Fibroblast of lung (primary cell): ENCODE data around the gene SERPINE2. TPM values are rescaled to one million over a fixed set of nuclear protein-coding genes. Genes with fewer than 3 reads are reported as not detected.
A peak's percentile ranks its signal among the peaks of the same experiment; 100 is the strongest.

Experiments
- DNase-seq, 2 donors: peaks; one replicate each; pipeline versions ENCODE4 v3.0.0 to v3.0.0-alpha.2; 2010; ENCODE audit warnings: low read depth in 2 of 2
- H2AFZ ChIP-seq: 2 replicates; pipeline ENCODE4 v1.5.1; 2012; ENCODE audit warnings: low read length, control low read depth, inconsistent platforms
- H3K27ac ChIP-seq: 2 replicates; pipeline ENCODE4 v1.5.1; 2011; ENCODE audit warnings: low read length, control low read depth; ENCODE audit not compliant: insufficient read depth
- H3K27me3 ChIP-seq: 2 replicates; pipeline ENCODE4 v1.5.1; 2011; ENCODE audit warnings: mild to moderate bottlenecking, low read length; ENCODE audit not compliant: control insufficient read depth, insufficient read depth
- H3K36me3 ChIP-seq: 2 replicates; pipeline ENCODE4 v1.5.1; 2011; ENCODE audit warnings: low read length; ENCODE audit not compliant: control insufficient read depth, insufficient read depth
- H3K4me1 ChIP-seq: 2 replicates; pipeline ENCODE4 v1.5.1; 2011; ENCODE audit warnings: low read length; ENCODE audit not compliant: control insufficient read depth, insufficient read depth; ENCODE audit errors: extremely low read depth
- H3K4me2 ChIP-seq: 2 replicates; pipeline ENCODE4 v1.5.1; 2011; ENCODE audit warnings: low read length, control low read depth; ENCODE audit not compliant: insufficient read depth; ENCODE audit errors: extremely low read depth
- H3K4me3 ChIP-seq, 4 experiments: fragments of 200-600 bp in 1 of 4; sonication (generic) in 1 of 4; replicated peaks in 1 of 4; 2 replicates each; pipeline ENCODE4 v1.5.1; 2011 to 2016; ENCODE audit warnings: low read length in 4 of 4, low read depth in 3 of 4, mild to moderate bottlenecking in 3 of 4, control low read depth in 2 of 4, inconsistent platforms in 1 of 4, mixed read lengths in 1 of 4; ENCODE audit not compliant: insufficient read depth in 1 of 4; ENCODE audit errors: control extremely low read depth in 1 of 4
- H3K79me2 ChIP-seq: 2 replicates; pipeline ENCODE4 v1.5.1; 2012; ENCODE audit warnings: mild to moderate bottlenecking, low read length, inconsistent platforms; ENCODE audit not compliant: control insufficient read depth, insufficient read depth
- H3K9ac ChIP-seq: 2 replicates; pipeline ENCODE4 v1.5.1; 2011; ENCODE audit warnings: mild to moderate bottlenecking, low read length, control low read depth; ENCODE audit not compliant: insufficient read depth
- H3K9me3 ChIP-seq: 2 replicates; pipeline ENCODE4 v1.5.1; 2012; ENCODE audit warnings: low read depth, low read length; ENCODE audit not compliant: control insufficient read depth, insufficient read depth
- H4K20me1 ChIP-seq: 2 replicates; pipeline ENCODE4 v1.5.1; 2011; ENCODE audit warnings: low read length; ENCODE audit not compliant: control insufficient read depth, insufficient read depth; ENCODE audit errors: extremely low read depth
- CTCF ChIP-seq, 2 donors: IDR thresholded peaks in 1 of 2; conservative IDR thresholded peaks in 1 of 2; 1 replicate in 1 of 2; 2 replicates in 1 of 2; pipeline ENCODE4 v1.5.1; 2011 to 2012; ENCODE audit warnings: low read length in 2 of 2, control low read depth in 1 of 2, inconsistent platforms in 1 of 2, low read depth in 1 of 2, mild to moderate bottlenecking in 1 of 2
- EZH2 ChIP-seq: IDR thresholded peaks from 2 replicates; pipeline ENCODE4 v1.5.1; 2012; ENCODE audit warnings: low read length, control low read depth, mild to moderate bottlenecking; ENCODE audit errors: missing control alignments
- polyA plus RNA-seq, 2 donors: library from polyadenylated mRNA; depleted of rRNA in 1 of 2; stranded (reverse) in 1 of 2; unstranded in 1 of 2; fragments of >200 nt; gene quantifications; 2 replicates each; pipeline ENCODE4 v1.2.1, GENCODE V29; 2011 to 2012; ENCODE audit warnings: missing spikeins in 1 of 2
- total RNA-seq: library from RNA; depleted of rRNA; stranded (reverse); fragments of >200 nt; gene quantifications from 2 replicates; pipeline ENCODE4 v1.2.1, GENCODE V29; 2014

SERPINE2 gene
- total and polyA plus RNA-seq, 2 donors (not counting 1 experiment from before 2014, with no cell fraction given) = 77.9 to 149 TPM

DNA sequence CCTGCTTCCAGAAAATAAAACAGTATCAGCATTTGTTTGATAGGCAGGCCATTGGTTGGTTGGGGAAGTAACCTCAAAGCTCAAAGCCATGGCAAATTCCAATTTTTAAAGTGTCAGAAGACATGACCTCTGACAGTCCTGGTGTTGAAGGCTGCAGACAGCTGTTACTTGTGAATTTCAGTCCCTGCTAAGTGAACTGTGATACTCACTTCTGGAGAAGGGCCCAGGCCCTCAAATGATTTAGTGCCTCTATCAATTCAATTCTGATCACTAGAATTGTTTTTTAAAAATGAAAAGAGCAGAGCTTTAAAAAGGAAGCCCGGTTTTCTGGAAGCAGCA, 58.7 kb downstream of the SERPINE2 start:
- DNase-seq = no peak
- no peaks in the 10 kb centered on the region for H3K36me3 ChIP-seq

DNA sequence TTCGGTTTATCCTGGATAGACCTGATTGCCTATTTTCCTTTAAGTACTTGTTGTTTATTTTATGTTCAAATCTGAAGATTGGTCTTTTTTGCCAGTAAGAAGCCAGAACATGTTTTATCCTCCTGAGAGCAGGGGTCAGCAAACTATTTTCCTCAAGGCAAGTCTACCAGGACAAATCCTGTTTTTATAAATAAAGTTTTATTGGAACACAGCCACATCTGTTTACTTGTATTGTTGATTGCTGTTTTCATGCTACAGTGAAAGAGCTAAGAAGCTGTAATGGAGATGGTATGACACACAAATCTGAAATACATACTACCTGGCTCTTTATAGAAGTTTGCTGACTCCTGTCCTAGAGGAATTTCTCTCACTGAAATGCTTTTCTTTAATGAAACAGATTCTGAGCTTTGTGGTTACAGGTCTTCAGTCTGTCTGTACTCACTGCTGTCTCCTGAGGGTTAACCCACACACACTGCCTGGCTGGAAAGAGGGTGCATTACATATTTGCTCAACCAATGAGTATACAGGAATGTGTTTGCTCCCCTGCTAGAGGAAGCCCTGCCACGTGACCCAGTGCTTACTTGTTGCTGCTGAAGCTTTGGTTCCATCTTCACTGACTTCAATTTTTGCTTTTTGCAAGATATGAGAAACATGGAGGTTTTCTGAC, 59.2 kb downstream of the SERPINE2 start:
- Histone ChIP-seq H3K9ac (no peak overlapping the region), H3K4me3 (no peak overlapping the region), H4K20me1 (no peaks in the 10 kb centered on the region), H3K4me1 (no peaks in the 10 kb centered on the region), H3K36me3 (no peaks in the 10 kb centered on the region), H3K4me2 (no peak overlapping the region), H3K79me2 (no peaks in the 10 kb centered on the region), H2AFZ (no peak overlapping the region), H3K27me3 (no peaks in the 10 kb centered on the region), H3K27ac (no peak overlapping the region), H3K9me3 (no peaks in the 10 kb centered on the region)
- DNase-seq = peak in 1 of 2 donors; percentile 67
- TF ChIP-seq CTCF (conservative IDR thresholded peaks at IDR 0.05 in 1 of 2, IDR thresholded peaks at IDR 0.05 in 1 of 2; ENCODE audit: low read depth in 1 of 2, low read length in 2 of 2) (no peak), EZH2 (no peak)

More for the DNA sequence above, 58.7 kb downstream of the SERPINE2 start:
- Histone ChIP-seq H3K27me3 (no peaks in the 10 kb centered on the region), H3K27ac (no peak overlapping the region), H3K79me2 (no peaks in the 10 kb centered on the region), H3K4me1 (no peaks in the 10 kb centered on the region), H4K20me1 (no peaks in the 10 kb centered on the region), H3K4me3 (no peak overlapping the region), H3K9ac (no peak overlapping the region), H3K4me2 (no peak overlapping the region), H2AFZ (no peak overlapping the region), H3K9me3 (no peaks in the 10 kb centered on the region)
- no peak for TF ChIP-seq CTCF (conservative IDR thresholded peaks at IDR 0.05 in 1 of 2, IDR thresholded peaks at IDR 0.05 in 1 of 2; ENCODE audit: low read depth in 1 of 2, low read length in 2 of 2)
- no peak for TF ChIP-seq EZH2

- Histone ChIP-seq H3K27ac (no peak overlapping the region), H3K9ac (no peak overlapping the region), H3K36me3 (no peaks in the 10 kb centered on the region), H3K9me3 (no peaks in the 10 kb centered on the region), H3K4me1 (no peaks in the 10 kb centered on the region), H3K4me3 (no peak overlapping the region), H2AFZ (no peak overlapping the region), H4K20me1 (no peaks in the 10 kb centered on the region), H3K79me2 (no peaks in the 10 kb centered on the region), H3K4me2 (no peak overlapping the region), H3K27me3 (no peaks in the 10 kb centered on the region)
- TF ChIP-seq CTCF (conservative IDR thresholded peaks at IDR 0.05 in 1 of 2, IDR thresholded peaks at IDR 0.05 in 1 of 2; ENCODE audit: low read depth in 1 of 2, low read length in 2 of 2) (no peak), EZH2 (no peak)
- no peak for DNase-seq
These were observed 60.6 kb downstream of the SERPINE2 start for GRCh38 chr2:223978451-223978850.
